Endodermal cell (in vitro differentiated cells): ENCODE results near the gene C4orf50. TPM values are rescaled to one million over a fixed set of nuclear protein-coding genes. Genes with fewer than 3 reads are reported as not detected.

Experiments
- DNase-seq: peaks from one replicate; pipeline ENCODE4 v3.0.0-alpha.2; 2017
- H3K27ac ChIP-seq: 2 replicates; pipeline ENCODE4 v1.5.1; 2013; ENCODE audit warnings: mild to moderate bottlenecking, low read depth, low read length, moderate library complexity
- H3K27me3 ChIP-seq: 2 replicates; pipeline ENCODE4 v1.6.1; 2013; ENCODE audit warnings: mild to moderate bottlenecking, low read length, moderate library complexity; ENCODE audit not compliant: insufficient read depth, control insufficient read depth, poor library complexity, severe bottlenecking
- H3K36me3 ChIP-seq: 2 replicates; pipeline ENCODE4 v1.7.0; 2013; ENCODE audit warnings: mild to moderate bottlenecking, low read length, moderate library complexity; ENCODE audit not compliant: control insufficient read depth, insufficient read depth
- H3K4me1 ChIP-seq: one replicate; pipeline ENCODE4 v1.7.0; 2013; ENCODE audit warnings: low read length; ENCODE audit not compliant: control insufficient read depth, insufficient read depth
- H3K4me3 ChIP-seq: 2 replicates; pipeline ENCODE4 v1.5.1; 2013; ENCODE audit warnings: mild to moderate bottlenecking, low read length, moderate library complexity
- H3K9ac ChIP-seq: 2 replicates; pipeline ENCODE4 v1.6.1; 2013; ENCODE audit warnings: mild to moderate bottlenecking, low read length, moderate library complexity; ENCODE audit not compliant: poor library complexity, severe bottlenecking; ENCODE audit errors: extremely low read depth
- H3K9me3 ChIP-seq: 2 replicates; pipeline ENCODE4 v1.6.1; 2013; ENCODE audit warnings: mild to moderate bottlenecking, low read length, moderate library complexity; ENCODE audit not compliant: control insufficient read depth
- H3K27ac Mint-ChIP-seq: 2 replicates; pipeline ENCODE4 v1.8.0; 2020; ENCODE audit warnings: mixed read lengths
- H3K27me3 Mint-ChIP-seq: 2 replicates; pipeline ENCODE4 v1.8.0; 2021; ENCODE audit warnings: mild to moderate bottlenecking, mixed read lengths; ENCODE audit not compliant: insufficient read depth
- H3K36me3 Mint-ChIP-seq: 2 replicates; pipeline ENCODE4 v1.8.0; 2020; ENCODE audit warnings: low read depth, mixed read lengths
- H3K4me1 Mint-ChIP-seq: 2 replicates; pipeline ENCODE4 v1.8.0; 2020; ENCODE audit warnings: mixed read lengths
- H3K4me3 Mint-ChIP-seq: 2 replicates; pipeline ENCODE4 v1.8.0; 2020; ENCODE audit warnings: mild to moderate bottlenecking, moderate library complexity, mixed read lengths
- H3K9me3 Mint-ChIP-seq: 2 replicates; pipeline ENCODE4 v1.8.0; 2020; ENCODE audit warnings: mild to moderate bottlenecking, mixed read lengths
- WGBS, 2 experiments: methylation state at CpG; one replicate each; pipeline versions ENCODE4 v1.1.5 to v1.1.7; 2013; ENCODE audit warnings: missing lambda C conversion rate in 2 of 2, mixed read lengths in 1 of 2; ENCODE audit not compliant: insufficient coverage in 1 of 2, insufficient read length in 1 of 2; 5-methylcytosine and 5-hydroxymethylcytosine counted together
- total RNA-seq, 2 donors: library from RNA; stranded (reverse); fragmentation: NEBNext Ultra II Directional in 1 of 2; extraction: Animal tissue kit (Norgen Biotek cat#: 25700) in 1 of 2; gene quantifications; 2 replicates in 1 of 2; 3 replicates in 1 of 2; pipeline ENCODE4 v1.2.1, GENCODE V29; 2021
- TF ChIP-seq, protein P1 (sequence below): fragments of 200-600 bp; sonication (generic); conservative IDR thresholded peaks from 2 replicates; pipeline ENCODE4 v1.5.0; 2021; ENCODE audit warnings: antibody characterized with exemption, mild to moderate bottlenecking

C4orf50 gene
- total RNA-seq, 2 donors from 2014 or later, result 0.84 to 1.6 TPM

DNA sequence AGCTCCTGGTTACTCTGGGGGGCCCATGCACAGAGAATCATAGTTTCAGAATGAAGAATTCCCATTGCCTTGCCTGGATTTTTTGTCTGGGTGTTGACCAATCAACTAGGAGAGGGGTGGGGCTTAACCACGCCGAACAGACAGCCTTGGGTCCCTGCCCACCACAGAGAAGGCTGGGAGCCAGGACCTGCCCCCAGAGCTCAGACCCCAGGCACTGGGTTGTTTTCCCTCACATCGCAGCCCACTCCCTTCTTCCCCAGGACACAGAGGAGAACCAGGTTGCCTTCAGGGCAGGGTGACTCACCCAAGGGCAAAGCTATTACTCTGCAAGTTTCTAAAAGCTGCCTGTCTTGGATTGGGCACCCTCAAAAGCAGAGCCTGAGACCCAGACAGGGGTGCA lies 102.0 kb downstream of the C4orf50 start:
- Histone ChIP-seq H3K4me1 (no peaks in the 10 kb centered on the region), H3K27ac (no peak overlapping the region), H3K4me3 (no peak overlapping the region), H3K27me3 (no peaks in the 10 kb centered on the region), H3K36me3 (no peaks in the 10 kb centered on the region), H3K9ac (no peak overlapping the region), H3K9me3 (no peaks in the 10 kb centered on the region)
- Mint-ChIP-seq H3K27me3 (peaks cover 2% of the 10 kb centered on the region), H3K9me3 (peaks cover 2% of the 10 kb centered on the region), H3K4me1 (peaks cover under 1% of the 10 kb centered on the region), H3K27ac (no peak overlapping the region), H3K36me3 (peaks cover under 1% of the 10 kb centered on the region), H3K4me3 (no peak overlapping the region)
- WGBS, 2 experiments, result 76 to 80% methylated on average over 2 to 3 of the region's 3 CpGs
- peak; percentile 45 for DNase-seq
- TF ChIP-seq, protein P1, sequence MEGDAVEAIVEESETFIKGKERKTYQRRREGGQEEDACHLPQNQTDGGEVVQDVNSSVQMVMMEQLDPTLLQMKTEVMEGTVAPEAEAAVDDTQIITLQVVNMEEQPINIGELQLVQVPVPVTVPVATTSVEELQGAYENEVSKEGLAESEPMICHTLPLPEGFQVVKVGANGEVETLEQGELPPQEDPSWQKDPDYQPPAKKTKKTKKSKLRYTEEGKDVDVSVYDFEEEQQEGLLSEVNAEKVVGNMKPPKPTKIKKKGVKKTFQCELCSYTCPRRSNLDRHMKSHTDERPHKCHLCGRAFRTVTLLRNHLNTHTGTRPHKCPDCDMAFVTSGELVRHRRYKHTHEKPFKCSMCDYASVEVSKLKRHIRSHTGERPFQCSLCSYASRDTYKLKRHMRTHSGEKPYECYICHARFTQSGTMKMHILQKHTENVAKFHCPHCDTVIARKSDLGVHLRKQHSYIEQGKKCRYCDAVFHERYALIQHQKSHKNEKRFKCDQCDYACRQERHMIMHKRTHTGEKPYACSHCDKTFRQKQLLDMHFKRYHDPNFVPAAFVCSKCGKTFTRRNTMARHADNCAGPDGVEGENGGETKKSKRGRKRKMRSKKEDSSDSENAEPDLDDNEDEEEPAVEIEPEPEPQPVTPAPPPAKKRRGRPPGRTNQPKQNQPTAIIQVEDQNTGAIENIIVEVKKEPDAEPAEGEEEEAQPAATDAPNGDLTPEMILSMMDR, result no peak

- Mint-ChIP-seq H3K4me1 (no peaks in the 10 kb centered on the region), H3K4me3 (no peak overlapping the region), H3K27me3 (peaks cover 9% of the 10 kb centered on the region), H3K27ac (no peak overlapping the region), H3K36me3 (peaks cover 2% of the 10 kb centered on the region), H3K9me3 (peaks cover 6% of the 10 kb centered on the region)
- Histone ChIP-seq H3K4me1 (no peaks in the 10 kb centered on the region), H3K9ac (no peak overlapping the region), H3K4me3 (no peak overlapping the region), H3K27me3 (no peaks in the 10 kb centered on the region), H3K9me3 (no peaks in the 10 kb centered on the region), H3K36me3 (no peaks in the 10 kb centered on the region), H3K27ac (no peak overlapping the region)
- DNase-seq, result peak; percentile 7
- TF ChIP-seq, protein P1, result no peak
- WGBS, 2 experiments, result 84 to 86% methylated on average over 7 of the region's 7 CpGs
Measured at GRCh38 chr4:5913454-5913853, 104.8 kb downstream of the C4orf50 start.

DNA sequence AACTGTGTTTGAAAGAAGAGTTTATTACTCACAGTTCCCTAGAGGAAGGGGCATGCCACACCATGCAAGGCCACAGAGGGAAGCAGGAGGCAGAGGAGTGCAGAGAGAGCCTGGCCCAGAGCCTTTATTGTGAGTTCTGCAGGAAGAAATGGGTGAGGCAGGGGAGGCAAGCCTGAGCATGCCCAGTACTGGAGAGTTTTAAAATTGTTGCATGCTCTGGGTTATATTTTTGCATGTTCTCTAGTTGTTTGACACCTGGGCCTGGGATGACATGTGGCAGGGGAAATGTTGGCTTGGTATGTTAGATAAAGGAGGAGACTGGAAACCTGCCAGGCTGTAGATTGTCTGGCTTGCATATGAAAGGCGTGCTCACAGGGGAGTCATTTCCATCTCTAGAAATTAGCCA lies 105.6 kb downstream of the C4orf50 start:
- 95 to 100% methylated on average over 1 of the region's 1 CpG for WGBS, 2 experiments
- Histone ChIP-seq H3K36me3 (no peaks in the 10 kb centered on the region), H3K9me3 (no peaks in the 10 kb centered on the region), H3K9ac (no peak overlapping the region), H3K4me1 (no peaks in the 10 kb centered on the region), H3K27me3 (no peaks in the 10 kb centered on the region), H3K4me3 (no peak overlapping the region), H3K27ac (no peak overlapping the region)
- DNase-seq, result peak; percentile 67
- TF ChIP-seq, protein P1, result peak; percentile 12
- peaks cover 8% of the 10 kb centered on the region for H3K9me3 Mint-ChIP-seq
- no peaks in the 10 kb centered on the region for H3K4me1 Mint-ChIP-seq
- peaks cover 17% of the 10 kb centered on the region for H3K27me3 Mint-ChIP-seq
- H3K36me3 Mint-ChIP-seq, result peaks cover 2% of the 10 kb centered on the region
- no peak overlapping the region for H3K27ac Mint-ChIP-seq
- no peak overlapping the region for H3K4me3 Mint-ChIP-seq
